PC-3 (cell line): ENCODE data around the gene OSTM1. TPM values are rescaled to one million over a fixed set of nuclear protein-coding genes. Genes with fewer than 3 reads are reported as not detected.
A peak's percentile ranks its signal among the peaks of the same experiment; 100 is the strongest.

ENCODE experiments used
- ATAC-seq: fragments of 200-7000 bp; cut with Tn5 transposase; 2 replicates; pipeline ENCODE4 v1.9.1; 2020; ENCODE audit warnings: mild to moderate bottlenecking, moderate library complexity
- Bru-seq: library from RNA; stranded (reverse); fragments of 400-500 nt; gene quantifications from one replicate; lab custom pipeline; 2021; lab: Mats Ljungman, UMichigan
- BruChase-seq, 2 experiments: library from RNA; stranded (reverse); fragments of 400-500 nt; gene quantifications; one replicate each; lab custom pipeline; 2021; lab: Mats Ljungman, UMichigan
- BruUV-seq: library from RNA; stranded (reverse); fragments of 400-500 nt; replicated peaks from 2 replicates; lab custom pipeline; 2021; lab: Mats Ljungman, UMichigan
- CTCF ChIA-PET: fragments of 300-600 bp; sonication (Branson Sonifier 250); formaldehyde crosslinking; loops from one replicate; lab custom pipeline; 2022; ENCODE audit warnings: antibody characterized with exemption; lab: Charles Lee
- POLR2A ChIA-PET: fragments of 300-600 bp; sonication (Branson Sonifier 250); formaldehyde crosslinking; loops from one replicate; lab custom pipeline; 2022; ENCODE audit warnings: antibody characterized with exemption; ENCODE audit not compliant: unreplicated experiment; lab: Charles Lee
- DNase-seq: peaks from one replicate; pipeline ENCODE4 v3.0.0-alpha.2; 2015
- H2AFZ ChIP-seq: fragments of 300-600 bp; sonication (generic); 2 replicates; pipeline ENCODE4 v1.6.0; 2016; ENCODE audit warnings: antibody characterized with exemption, low read length
- H3F3A ChIP-seq: fragments of 300-600 bp; sonication (generic); one replicate; pipeline ENCODE4 v1.6.0; 2017; ENCODE audit warnings: antibody characterized with exemption, low read length, control low read depth, mild to moderate bottlenecking; ENCODE audit not compliant: unreplicated experiment
- H3K27ac ChIP-seq: fragments of 300-600 bp; sonication (generic); 2 replicates; pipeline ENCODE4 v1.5.1; 2016; ENCODE audit warnings: mild to moderate bottlenecking, low read length
- H3K27me3 ChIP-seq: fragments of 300-600 bp; sonication (generic); 2 replicates; pipeline ENCODE4 v1.6.1; 2016; ENCODE audit warnings: low read length, mixed read lengths
- H3K36me3 ChIP-seq: fragments of 300-600 bp; sonication (generic); 2 replicates; pipeline ENCODE4 v1.6.1; 2016; ENCODE audit warnings: low read depth, mixed run types, low read length, mixed read lengths
- H3K4me1 ChIP-seq: fragments of 300-600 bp; sonication (generic); 2 replicates; pipeline ENCODE4 v1.5.1; 2016; ENCODE audit warnings: low read length; ENCODE audit not compliant: insufficient read depth
- H3K4me2 ChIP-seq: fragments of 300-600 bp; sonication (generic); 2 replicates; pipeline ENCODE4 v1.6.0; 2016; ENCODE audit warnings: low read length
- H3K4me3 ChIP-seq: fragments of 300-600 bp; sonication (generic); 2 replicates; pipeline ENCODE4 v1.5.1; 2016; ENCODE audit warnings: mild to moderate bottlenecking, low read length, mixed read lengths
- H3K79me2 ChIP-seq: fragments of 300-600 bp; sonication (generic); 2 replicates; pipeline ENCODE4 v1.6.1; 2017; ENCODE audit warnings: low read length, mixed read lengths
- H3K9ac ChIP-seq: fragments of 300-600 bp; sonication (generic); 2 replicates; pipeline ENCODE4 v1.6.0; 2016; ENCODE audit warnings: mild to moderate bottlenecking, low read length
- H3K9me2 ChIP-seq: fragments of 300-600 bp; sonication (generic); replicated peaks from 2 replicates; pipeline ENCODE4 v1.6.1; 2016; ENCODE audit warnings: mixed run types, low read length, mixed read lengths
- H3K9me3 ChIP-seq: fragments of 300-600 bp; sonication (generic); 2 replicates; pipeline ENCODE4 v1.6.1; 2016; ENCODE audit warnings: low read length, mixed read lengths
- H4K20me1 ChIP-seq: fragments of 300-600 bp; sonication (generic); 2 replicates; pipeline ENCODE4 v1.6.1; 2016; ENCODE audit warnings: low read length, mixed read lengths
- CTCF ChIP-seq: fragments of 300-600 bp; sonication (generic); conservative IDR thresholded peaks from 2 replicates; pipeline ENCODE4 v1.5.1; 2017; ENCODE audit warnings: antibody characterized with exemption, low read depth, mild to moderate bottlenecking, low read length
- EZH2 ChIP-seq: fragments of 300-600 bp; sonication (generic); IDR thresholded peaks from one replicate; pipeline ENCODE4 v1.6.1; 2017; ENCODE audit warnings: antibody characterized with exemption, mild to moderate bottlenecking, low read length; ENCODE audit not compliant: unreplicated experiment
- EZH2phosphoT487 ChIP-seq: fragments of 300-600 bp; sonication (generic); IDR thresholded peaks from 2 replicates; pipeline ENCODE4 v1.6.1; 2018; ENCODE audit warnings: mild to moderate bottlenecking, antibody characterized with exemption, low read length, borderline replicate concordance
- intact Hi-C: fragments of 100-400 bp; cut with micrococcal nuclease; formaldehyde crosslinking; loops from 2 replicates; pipeline ENCODE4 v1.9.0; 2023
- long read RNA-seq: library from polyadenylated mRNA; unstranded; transcript quantifications from one replicate; pipeline ENCODE4 v2.0.0, GENCODE V29; 2021; ENCODE audit not compliant: unreplicated experiment
- total RNA-seq: library from RNA; depleted of rRNA; stranded (reverse); fragments of >200 nt; gene quantifications from 2 replicates; pipeline ENCODE4 v1.2.3, GENCODE V29; 2014; rRNA removed

OSTM1 gene
- total RNA-seq, result 12.4 and 13.5 TPM in 2 replicates
- Bru-seq, nascent RNA, result percentile 57 among the genes with signal in this experiment
- percentile 72 among the genes with signal in this experiment for BruChase-seq, experiment 1, labeled RNA remaining after a 6-hour chase
- percentile 66 among the genes with signal in this experiment for BruChase-seq, experiment 2, labeled RNA remaining after a 2-hour chase
- long read RNA-seq, full-length matches to known transcripts, result 96 of 114 reads
- long read RNA-seq, partial matches to known transcripts, result 7 of 114 reads
- long read RNA-seq, other reads (novel, unspliced or antisense), result 11 of 114 reads

- peak within 1 kb of the TSS; percentile 93 for H3K4me2 ChIP-seq
- H3K4me1 ChIP-seq, result no peaks in the 10 kb centered on the region; the same call in 1 of the 2 replicates
- H3K9ac ChIP-seq, result peak within 1 kb of the TSS; percentile 67
- no peaks in the 10 kb centered on the region for H3K9me2 ChIP-seq
- BruUV-seq, result TSS peak; percentile 75
- peaks cover 12% of the 10 kb centered on the region for H3K79me2 ChIP-seq
- intact Hi-C loops, result no loop called here
- no peaks in the 10 kb centered on the region for H3K27me3 ChIP-seq
- H3K27ac ChIP-seq, result no peak within 1 kb of the TSS
- H3F3A ChIP-seq, result no peaks in the 10 kb centered on the region
- TF ChIP-seq EZH2phosphoT487, result peak; percentile 68; the same call in 1 of the 2 replicates
- no peak for TF ChIP-seq CTCF
- no peaks in the 10 kb centered on the region for H3K9me3 ChIP-seq
- ChIA-PET POLR2A (no interaction called here), CTCF (no interaction called here)
- no peaks in the 10 kb centered on the region for H4K20me1 ChIP-seq
- ATAC-seq (peak; percentile 98), DNase-seq (peak; percentile 83)
- no peaks in the 10 kb centered on the region for H3K36me3 ChIP-seq
- H3K4me3 ChIP-seq, result peak within 1 kb of the TSS; percentile 82
- H2AFZ ChIP-seq, result peak within 1 kb of the TSS; percentile 98
These were observed at the start of gene OSTM1 for GRCh38 chr6:108074359-108075144. TSS of gene OSTM1 (minus strand) at chr6:108074741. CDS start at chr6:108074651, 90 bp downstream.

- ChIA-PET CTCF (no interaction called here), POLR2A (no interaction called here)
- Histone ChIP-seq H3F3A (no peaks in the 10 kb centered on the region), H2AFZ (no peak overlapping the region), H3K4me1 (peaks cover 19% of the 10 kb centered on the region), H3K27ac (no peak overlapping the region), H3K9me2 (no peaks in the 10 kb centered on the region), H3K36me3 (no peaks in the 10 kb centered on the region), H3K27me3 (no peaks in the 10 kb centered on the region), H3K4me2 (no peak overlapping the region), H3K9me3 (no peaks in the 10 kb centered on the region), H3K9ac (no peak overlapping the region), H4K20me1 (no peaks in the 10 kb centered on the region), H3K4me3 (no peak overlapping the region), H3K79me2 (no peaks in the 10 kb centered on the region)
- TF ChIP-seq EZH2, result no peak
- no peak for TF ChIP-seq CTCF
- TF ChIP-seq EZH2phosphoT487, result no peak
- no TSS peak for BruUV-seq
- ATAC-seq, result no peak
- intact Hi-C loops, result no loop called here
- no peak for DNase-seq
These were observed 49.4 kb upstream of the OSTM1 start for GRCh38 chr6:108123946-108124345.
